Activated T-cell treated with anti-CD3 and anti-CD28 coated beads, Interleukin-2, amount 50 U/mL, for 4 hours (primary cell): ENCODE results near the gene PLXDC2. TPM values are rescaled to one million over a fixed set of nuclear protein-coding genes. Genes with fewer than 3 reads are reported as not detected.

Experiments
- ATAC-seq, 2 donors: fragments of 200-7000 bp; cut with Tn5 transposase; one replicate each; pipeline ENCODE4 v1.10.0; 2021
- DNase-seq: peaks from one replicate; pipeline ENCODE4 v3.0.0-alpha.2; 2020
- H3K27me3 Mint-ChIP-seq: one replicate; pipeline ENCODE4 v1.8.0; 2021; ENCODE audit warnings: low read depth, mixed read lengths
- H3K36me3 Mint-ChIP-seq: one replicate; pipeline ENCODE4 v1.8.0; 2022; ENCODE audit warnings: mixed read lengths; ENCODE audit not compliant: insufficient read depth
- H3K4me1 Mint-ChIP-seq: one replicate; pipeline ENCODE4 v1.8.0; 2021; ENCODE audit warnings: low read depth, mixed read lengths
- H3K4me3 Mint-ChIP-seq: one replicate; pipeline ENCODE4 v1.8.0; 2021; ENCODE audit warnings: mild to moderate bottlenecking, moderate library complexity, mixed read lengths
- H3K9me3 Mint-ChIP-seq: one replicate; pipeline ENCODE4 v1.8.0; 2021; ENCODE audit warnings: mixed read lengths
- total RNA-seq, 3 donors: library from RNA; stranded (reverse); gene quantifications; one replicate each; pipeline ENCODE4 v1.2.1, GENCODE V29; 2021

PLXDC2 gene
- total RNA-seq, 3 donors from 2014 or later = 0.08 to 0.21 (median 0.16) TPM

GRCh38 chr10:19895500-19895899 is 79.3 kb downstream of the PLXDC2 start:
- ATAC-seq = no peak
- H3K4me1 Mint-ChIP-seq = no peaks in the 10 kb centered on the region
- H3K27me3 Mint-ChIP-seq = no peaks in the 10 kb centered on the region
- H3K36me3 Mint-ChIP-seq = no peaks in the 10 kb centered on the region
- H3K4me3 Mint-ChIP-seq = no peak overlapping the region
- DNase-seq = no peak
- peaks cover 11% of the 10 kb centered on the region for H3K9me3 Mint-ChIP-seq

- DNase-seq (no peak), ATAC-seq (no peak)
- H3K36me3 Mint-ChIP-seq = no peaks in the 10 kb centered on the region
- H3K27me3 Mint-ChIP-seq = no peaks in the 10 kb centered on the region
- H3K9me3 Mint-ChIP-seq = peaks cover 17% of the 10 kb centered on the region
- no peaks in the 10 kb centered on the region for H3K4me1 Mint-ChIP-seq
- no peak overlapping the region for H3K4me3 Mint-ChIP-seq
These were observed 86.2 kb downstream of the PLXDC2 start for GRCh38 chr10:19902456-19902855.

- no peaks in the 10 kb centered on the region for H3K36me3 Mint-ChIP-seq
- H3K9me3 Mint-ChIP-seq = peaks cover 13% of the 10 kb centered on the region
- ATAC-seq (no peak), DNase-seq (no peak)
- no peaks in the 10 kb centered on the region for H3K4me1 Mint-ChIP-seq
- no peaks in the 10 kb centered on the region for H3K27me3 Mint-ChIP-seq
- H3K4me3 Mint-ChIP-seq = no peak overlapping the region
These were observed 88.0 kb downstream of the PLXDC2 start for GRCh38 chr10:19904202-19904661.

- H3K36me3 Mint-ChIP-seq = no peaks in the 10 kb centered on the region
- no peak overlapping the region for H3K4me3 Mint-ChIP-seq
- no peaks in the 10 kb centered on the region for H3K4me1 Mint-ChIP-seq
- H3K27me3 Mint-ChIP-seq = no peaks in the 10 kb centered on the region
- DNase-seq (no peak), ATAC-seq (no peak)
- peaks cover 8% of the 10 kb centered on the region for H3K9me3 Mint-ChIP-seq
These were observed 90.0 kb downstream of the PLXDC2 start for GRCh38 chr10:19906108-19906791.

GRCh38 chr10:19908991-19909696 is 92.9 kb downstream of the PLXDC2 start:
- ATAC-seq (no peak), DNase-seq (no peak)
- Mint-ChIP-seq H3K4me3 (no peak overlapping the region), H3K27me3 (no peaks in the 10 kb centered on the region), H3K36me3 (no peaks in the 10 kb centered on the region), H3K4me1 (no peaks in the 10 kb centered on the region), H3K9me3 (peaks cover 8% of the 10 kb centered on the region)

- no peaks in the 10 kb centered on the region for H3K27me3 Mint-ChIP-seq
- no peak overlapping the region for H3K4me3 Mint-ChIP-seq
- ATAC-seq (no peak), DNase-seq (no peak)
- H3K4me1 Mint-ChIP-seq = no peaks in the 10 kb centered on the region
- no peaks in the 10 kb centered on the region for H3K36me3 Mint-ChIP-seq
- H3K9me3 Mint-ChIP-seq = peaks cover 17% of the 10 kb centered on the region
These were observed 95.7 kb downstream of the PLXDC2 start for GRCh38 chr10:19911886-19912285.

- no peaks in the 10 kb centered on the region for H3K36me3 Mint-ChIP-seq
- ATAC-seq = no peak
- no peak overlapping the region for H3K4me3 Mint-ChIP-seq
These were observed 97.8 kb downstream of the PLXDC2 start for GRCh38 chr10:19913987-19914386.

GRCh38 chr10:19915125-19915524 is 98.9 kb downstream of the PLXDC2 start:
- H3K36me3 Mint-ChIP-seq = no peaks in the 10 kb centered on the region
- H3K4me3 Mint-ChIP-seq = no peak overlapping the region
- ATAC-seq = no peak
- H3K9me3 Mint-ChIP-seq = peaks cover 17% of the 10 kb centered on the region
- H3K27me3 Mint-ChIP-seq = no peaks in the 10 kb centered on the region
- H3K4me1 Mint-ChIP-seq = no peaks in the 10 kb centered on the region
- DNase-seq = no peak

More at GRCh38 chr10:19913987-19914386, 97.8 kb downstream of the PLXDC2 start:
- Mint-ChIP-seq H3K9me3 (peaks cover 17% of the 10 kb centered on the region), H3K4me1 (no peaks in the 10 kb centered on the region), H3K27me3 (no peaks in the 10 kb centered on the region)
- DNase-seq = no peak

GRCh38 chr10:19915816-19916215 is 99.6 kb downstream of the PLXDC2 start:
- Mint-ChIP-seq H3K4me1 (no peaks in the 10 kb centered on the region), H3K27me3 (no peaks in the 10 kb centered on the region), H3K9me3 (peaks cover 17% of the 10 kb centered on the region), H3K4me3 (no peak overlapping the region), H3K36me3 (no peaks in the 10 kb centered on the region)
- DNase-seq = no peak
- no peak for ATAC-seq

GRCh38 chr10:19917751-19918478 is 101.7 kb downstream of the PLXDC2 start:
- ATAC-seq (no peak), DNase-seq (no peak)
- Mint-ChIP-seq H3K4me3 (no peak overlapping the region), H3K36me3 (no peaks in the 10 kb centered on the region), H3K27me3 (no peaks in the 10 kb centered on the region), H3K9me3 (peaks cover 17% of the 10 kb centered on the region), H3K4me1 (no peaks in the 10 kb centered on the region)

- Mint-ChIP-seq H3K9me3 (peaks cover 15% of the 10 kb centered on the region), H3K36me3 (no peaks in the 10 kb centered on the region), H3K4me1 (no peaks in the 10 kb centered on the region), H3K27me3 (no peaks in the 10 kb centered on the region), H3K4me3 (no peak overlapping the region)
- ATAC-seq (no peak), DNase-seq (no peak)
These were observed 102.6 kb downstream of the PLXDC2 start for GRCh38 chr10:19918794-19919193.

- Mint-ChIP-seq H3K36me3 (no peaks in the 10 kb centered on the region), H3K4me1 (no peaks in the 10 kb centered on the region), H3K27me3 (no peaks in the 10 kb centered on the region), H3K4me3 (no peak overlapping the region), H3K9me3 (peaks cover 13% of the 10 kb centered on the region)
- ATAC-seq (no peak), DNase-seq (no peak)
These were observed 103.4 kb downstream of the PLXDC2 start for GRCh38 chr10:19919671-19920070.

- no peak for ATAC-seq
- Mint-ChIP-seq H3K4me3 (no peak overlapping the region), H3K9me3 (peaks cover 8% of the 10 kb centered on the region), H3K36me3 (no peaks in the 10 kb centered on the region), H3K27me3 (no peaks in the 10 kb centered on the region), H3K4me1 (no peaks in the 10 kb centered on the region)
- DNase-seq = no peak
These were observed 104.0 kb downstream of the PLXDC2 start for GRCh38 chr10:19920075-19920726.
